Activated naive CD4-positive, alpha-beta T cell treated with anti-CD3 and anti-CD28 coated beads, Interleukin-2, amount 10 ng/mL, durations not matched to agents 7 days and 5 days (primary cell): ENCODE data around the gene IFNA7.
A peak's percentile ranks its signal among the peaks of the same experiment; 100 is the strongest.
"Not testable (repeated sequence)": the region's sequence is repeated elsewhere in the genome, so short reads cannot be mapped to it uniquely, and the experiment has no call there.

Experiments
- CTCF ChIA-PET: fragments of 350-600 bp; sonication (Branson Sonifier 250); formaldehyde crosslinking; loops from one replicate; lab custom pipeline; 2021; ENCODE audit warnings: antibody characterized with exemption; lab: Charles Lee
- DNase-seq: peaks from one replicate; pipeline ENCODE4 v3.0.0-alpha.2; 2020
- H3K27ac Mint-ChIP-seq: one replicate; pipeline ENCODE4 v1.8.0; 2021; ENCODE audit warnings: mild to moderate bottlenecking, moderate library complexity, mixed read lengths
- H3K27me3 Mint-ChIP-seq: one replicate; pipeline ENCODE4 v1.8.0; 2021; ENCODE audit warnings: mild to moderate bottlenecking, mixed read lengths
- H3K36me3 Mint-ChIP-seq: one replicate; pipeline ENCODE4 v1.8.0; 2021; ENCODE audit warnings: mixed read lengths
- H3K4me1 Mint-ChIP-seq: one replicate; pipeline ENCODE4 v1.8.0; 2021; ENCODE audit warnings: mixed read lengths
- H3K4me3 Mint-ChIP-seq: one replicate; pipeline ENCODE4 v1.8.0; 2021; ENCODE audit warnings: mild to moderate bottlenecking, moderate library complexity, mixed read lengths
- H3K9me3 Mint-ChIP-seq: one replicate; pipeline ENCODE4 v1.8.0; 2021; ENCODE audit warnings: mixed read lengths

Gene IFNA7

DNA sequence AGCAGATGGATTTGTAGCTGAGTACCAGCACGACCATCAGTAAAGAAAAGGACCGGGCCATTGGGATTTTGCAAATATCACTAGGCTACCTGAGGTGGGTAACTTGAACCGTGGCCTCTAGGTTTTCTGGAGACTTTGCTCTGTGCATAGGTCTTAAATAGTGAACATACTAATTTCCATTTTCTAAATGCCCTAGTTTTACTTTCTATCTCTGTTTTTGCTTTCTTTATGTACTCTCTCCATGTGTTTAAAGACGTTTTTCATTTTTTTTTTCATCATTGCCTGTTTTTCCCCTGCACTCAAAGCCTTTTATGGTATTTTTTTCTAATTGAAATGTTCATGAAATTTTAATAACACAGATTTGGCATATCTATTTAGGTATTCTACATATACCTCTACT is at the start of gene IFNA7:
Gene IFNA7, minus strand, starts transcription at position 101 of the 400 bp plus-strand sequence. Its CDS starts 40 bp downstream, at position 61.
- peaks cover 25% of the 10 kb centered on the region for H3K27me3 Mint-ChIP-seq
- H3K27ac Mint-ChIP-seq, DNase-seq, H3K4me1 Mint-ChIP-seq, H3K4me3 Mint-ChIP-seq, CTCF ChIA-PET, H3K36me3 Mint-ChIP-seq, H3K9me3 Mint-ChIP-seq: not testable (repeated sequence)

DNA sequence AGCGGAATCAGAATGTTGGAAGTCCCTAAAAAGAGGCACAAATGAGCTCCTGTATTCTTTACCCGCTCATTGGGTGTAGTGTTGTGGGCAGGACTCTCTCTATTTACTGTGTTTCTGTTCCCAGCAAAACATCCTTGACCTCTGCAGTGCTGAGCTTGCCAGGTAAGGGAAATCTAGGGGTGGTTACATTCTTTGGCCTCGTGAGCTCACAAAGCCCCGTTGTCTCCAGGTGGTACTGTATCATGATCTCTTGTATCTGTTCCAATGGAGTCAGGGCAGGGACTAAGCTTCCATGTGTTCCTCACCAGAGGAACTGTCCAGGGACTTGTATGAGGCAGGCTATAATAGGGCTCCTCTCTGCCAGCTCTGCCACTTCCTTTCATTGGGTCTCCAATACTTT is 49.6 kb upstream of the IFNA7 start:
- no peaks in the 10 kb centered on the region for H3K9me3 Mint-ChIP-seq
- CTCF ChIA-PET, result interaction anchor here (0.7 to 2.7 kb wide), 10 partner anchors 16 to 204 kb away, joined by 3 to 12 read pairs (median 4); no protein-coding TSS in a partner anchor
- no peak overlapping the region for H3K27ac Mint-ChIP-seq

DNA sequence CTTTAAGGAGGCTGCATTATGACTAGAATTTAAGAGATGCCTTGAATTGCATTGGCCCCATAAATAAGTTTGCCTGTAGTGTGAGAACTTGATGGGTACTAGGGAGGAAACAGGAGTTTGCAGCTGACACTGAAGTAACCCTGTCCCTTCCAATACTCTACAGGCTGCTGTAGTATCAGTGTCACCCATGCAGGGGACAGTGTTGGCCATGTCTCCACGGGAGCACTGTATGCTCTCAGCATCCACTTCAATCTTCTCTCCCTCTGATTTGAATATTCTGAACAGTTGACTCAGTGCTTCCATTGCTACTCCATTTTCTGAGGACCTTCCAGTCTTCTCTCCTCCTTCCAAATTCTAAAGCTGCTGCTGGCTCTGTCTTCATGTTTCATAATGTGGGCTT is 49.2 kb upstream of the IFNA7 start:
- Mint-ChIP-seq H3K9me3 (no peaks in the 10 kb centered on the region), H3K36me3 (no peaks in the 10 kb centered on the region), H3K27me3 (peaks cover 32% of the 10 kb centered on the region), H3K4me1 (peaks cover 5% of the 10 kb centered on the region), H3K4me3 (no peak overlapping the region), H3K27ac (no peak overlapping the region)
- DNase-seq, result no peak
- CTCF ChIA-PET, result interaction anchor here (0.6 to 1.8 kb wide), 5 partner anchors 31 to 620 kb away, joined by 3 to 5 read pairs (median 3); no protein-coding TSS in a partner anchor

More for the DNA sequence above, 49.6 kb upstream of the IFNA7 start:
- no peak for DNase-seq
- peaks cover 5% of the 10 kb centered on the region for H3K4me1 Mint-ChIP-seq
- H3K36me3 Mint-ChIP-seq, result no peaks in the 10 kb centered on the region
- peaks cover 36% of the 10 kb centered on the region for H3K27me3 Mint-ChIP-seq
- no peak overlapping the region for H3K4me3 Mint-ChIP-seq

DNA sequence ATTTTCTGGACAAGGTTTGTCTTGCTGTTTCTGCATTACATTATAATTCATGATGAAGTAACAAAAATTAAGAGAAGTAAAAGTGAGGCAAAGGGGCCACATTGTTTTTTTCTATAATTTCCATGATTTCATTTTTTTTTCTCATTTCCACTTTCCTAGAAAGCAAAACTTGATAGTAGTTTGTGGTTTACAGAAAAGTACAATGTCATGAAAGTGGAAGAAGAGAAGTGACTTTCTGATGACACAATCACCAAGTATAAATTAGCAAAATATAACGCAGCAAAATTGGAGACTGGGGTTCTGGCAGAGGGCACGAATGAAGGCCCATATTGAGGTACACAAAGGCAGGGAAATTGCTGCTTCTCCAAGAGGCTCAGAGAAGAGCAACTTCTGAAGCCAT is 42.8 kb upstream of the IFNA7 start:
- no peaks in the 10 kb centered on the region for H3K36me3 Mint-ChIP-seq
- H3K27me3 Mint-ChIP-seq, result peaks cover 12% of the 10 kb centered on the region
- no peaks in the 10 kb centered on the region for H3K9me3 Mint-ChIP-seq
- DNase-seq, result no peak
- H3K27ac Mint-ChIP-seq, result no peak overlapping the region
- CTCF ChIA-PET, result interaction anchor here (0.5 kb wide), 1 partner anchor 526 kb away, joined by 3 read pairs; no protein-coding TSS in a partner anchor
- no peak overlapping the region for H3K4me3 Mint-ChIP-seq
- peaks cover 3% of the 10 kb centered on the region for H3K4me1 Mint-ChIP-seq

DNA sequence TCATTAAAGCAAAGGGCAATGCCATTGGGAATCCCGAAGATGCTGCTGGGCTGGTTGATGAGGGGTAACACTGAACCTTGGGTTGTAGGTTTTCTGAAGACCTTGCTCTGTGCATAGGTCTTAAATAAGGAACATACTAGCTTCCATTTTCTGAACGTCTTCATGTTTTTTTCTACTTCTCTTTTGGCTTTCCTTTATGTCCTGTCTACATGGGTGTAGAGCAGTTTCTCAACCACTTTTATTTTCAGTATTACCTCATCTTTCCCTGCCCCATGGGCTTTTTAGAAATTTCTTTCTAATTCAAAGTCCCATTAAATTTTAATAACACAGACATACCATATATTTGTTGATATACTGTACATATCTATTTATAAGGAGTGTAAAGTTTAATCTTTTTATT is 37.9 kb upstream of the IFNA7 start, which contains the start of gene IFNA14:
Gene IFNA14, minus strand, starts transcription at position 95 of the 400 bp plus-strand sequence. Its CDS starts 70 bp downstream, at position 25.
- CTCF ChIA-PET, result interaction anchor here (0.7 to 1.2 kb wide), 5 partner anchors 13 to 767 kb away, joined by 3 to 5 read pairs (median 3); no protein-coding TSS in a partner anchor
- Mint-ChIP-seq H3K27me3 (peaks cover 33% of the 10 kb centered on the region), H3K4me1 (peaks cover 11% of the 10 kb centered on the region), H3K9me3 (no peaks in the 10 kb centered on the region), H3K36me3 (no peaks in the 10 kb centered on the region), H3K27ac (no peak within 1 kb of the TSS), H3K4me3 (no peak within 1 kb of the TSS)
- DNase-seq, result no peak

DNA sequence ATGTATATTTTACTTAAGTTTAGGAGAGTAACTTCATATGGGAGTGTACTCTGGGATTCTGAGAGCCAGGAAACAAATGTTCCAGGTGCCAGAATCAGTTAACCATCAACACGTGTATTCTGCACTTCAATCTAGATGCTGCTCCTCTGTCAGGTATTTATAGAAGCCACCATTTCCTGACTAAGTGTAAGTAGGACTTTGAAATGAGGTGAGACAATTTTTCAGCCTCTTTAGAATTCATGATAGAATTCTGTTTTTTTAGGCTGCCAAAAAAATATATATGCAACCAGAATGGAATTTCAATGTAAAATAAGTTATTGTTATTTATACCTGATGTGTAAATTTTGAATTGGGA is 34.3 kb upstream of the IFNA7 start:
- not testable (repeated sequence) for H3K36me3 Mint-ChIP-seq, H3K27ac Mint-ChIP-seq, H3K4me1 Mint-ChIP-seq, DNase-seq, H3K9me3 Mint-ChIP-seq, H3K4me3 Mint-ChIP-seq
- peaks cover 43% of the 10 kb centered on the region for H3K27me3 Mint-ChIP-seq
- CTCF ChIA-PET, result interaction anchor here (0.6 to 3.3 kb wide), 17 partner anchors 9 to 552 kb away, joined by 3 to 13 read pairs (median 4); no protein-coding TSS in a partner anchor

DNA sequence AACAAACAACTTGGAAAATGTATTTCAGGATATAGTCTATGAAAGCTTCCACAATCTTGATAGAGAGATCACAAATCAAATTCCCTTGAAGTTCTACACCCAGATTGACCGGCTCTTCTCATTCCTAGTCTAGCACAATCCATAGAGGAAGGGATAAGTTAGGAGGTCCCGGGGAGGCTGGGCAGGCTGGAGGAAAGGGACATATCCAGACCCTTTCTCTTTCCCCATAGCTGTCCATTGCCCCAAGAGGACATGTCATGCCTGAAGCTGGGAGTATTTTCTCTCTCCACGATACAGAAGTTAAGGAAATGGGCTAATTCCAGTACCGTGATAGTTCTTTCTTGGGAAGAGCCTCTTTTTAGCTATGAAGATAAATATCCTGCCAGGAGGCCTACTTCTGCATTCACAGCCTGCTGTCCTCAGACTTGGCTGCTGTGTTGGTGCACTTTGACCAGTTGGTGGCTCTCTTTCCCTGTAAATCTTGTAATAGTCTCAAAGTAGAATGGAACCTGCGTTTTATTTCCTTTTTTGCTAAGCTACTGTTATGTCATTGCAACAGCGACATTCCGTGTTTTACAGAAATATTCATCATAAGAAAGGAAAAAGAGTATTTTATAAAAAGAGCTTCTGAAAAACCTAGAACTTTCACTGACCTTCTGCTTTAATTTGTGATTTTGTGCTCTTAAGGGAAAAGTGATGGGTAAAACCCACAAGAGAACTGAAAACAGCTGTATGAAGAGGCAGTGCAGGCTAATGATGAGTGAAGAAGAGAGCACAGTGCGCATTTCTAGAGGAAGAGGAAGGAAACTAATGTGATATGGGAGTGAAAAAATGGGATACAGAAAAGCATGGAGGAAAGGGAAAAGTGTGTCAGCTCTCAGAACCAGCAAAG is 33.7 kb upstream of the IFNA7 start:
- not testable (repeated sequence) for H3K27ac Mint-ChIP-seq, H3K9me3 Mint-ChIP-seq, H3K4me1 Mint-ChIP-seq, H3K36me3 Mint-ChIP-seq, H3K4me3 Mint-ChIP-seq
- H3K27me3 Mint-ChIP-seq, result peaks cover 46% of the 10 kb centered on the region
- CTCF ChIA-PET, result interaction anchor here (0.6 to 3.3 kb wide), 19 partner anchors 8 to 552 kb away, joined by 3 to 13 read pairs (median 4); no protein-coding TSS in a partner anchor
- DNase-seq, result peak; percentile 50

DNA sequence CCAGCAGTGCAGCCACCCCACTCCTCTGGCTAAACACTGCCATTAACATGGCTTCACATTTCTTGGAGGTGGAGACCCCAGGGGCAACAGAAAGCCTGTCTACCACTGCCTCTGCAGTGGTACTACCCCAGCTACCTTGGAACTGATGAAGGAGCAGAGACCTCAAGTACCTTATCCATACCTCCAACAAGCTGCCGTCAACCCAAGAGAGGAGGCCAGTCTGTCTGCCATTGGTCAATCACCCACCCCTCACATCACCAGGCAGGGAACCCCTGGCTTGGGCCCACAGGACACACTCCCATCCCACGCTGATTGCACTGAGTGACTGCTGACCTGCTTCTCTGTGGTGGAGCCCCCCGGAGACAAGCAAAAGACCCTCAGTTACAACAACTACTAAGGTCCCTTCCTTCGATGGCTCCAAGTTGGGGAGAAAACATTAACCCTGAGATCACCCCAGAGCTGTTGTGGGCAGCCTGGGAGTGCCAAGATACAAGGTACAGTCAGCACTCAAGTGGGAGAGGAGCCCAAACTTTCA is 32.2 kb upstream of the IFNA7 start:
- H3K4me3 Mint-ChIP-seq, result no peak overlapping the region
- H3K4me1 Mint-ChIP-seq, result peaks cover 8% of the 10 kb centered on the region
- no peaks in the 10 kb centered on the region for H3K36me3 Mint-ChIP-seq
- no peak for DNase-seq
- peaks cover 33% of the 10 kb centered on the region for H3K27me3 Mint-ChIP-seq
- CTCF ChIA-PET, result interaction anchor here (0.7 to 3.3 kb wide), 3 partner anchors 18 to 474 kb away, joined by 3 to 12 read pairs (median 6); no protein-coding TSS in a partner anchor
- no peaks in the 10 kb centered on the region for H3K9me3 Mint-ChIP-seq
- H3K27ac Mint-ChIP-seq, result no peak overlapping the region

DNA sequence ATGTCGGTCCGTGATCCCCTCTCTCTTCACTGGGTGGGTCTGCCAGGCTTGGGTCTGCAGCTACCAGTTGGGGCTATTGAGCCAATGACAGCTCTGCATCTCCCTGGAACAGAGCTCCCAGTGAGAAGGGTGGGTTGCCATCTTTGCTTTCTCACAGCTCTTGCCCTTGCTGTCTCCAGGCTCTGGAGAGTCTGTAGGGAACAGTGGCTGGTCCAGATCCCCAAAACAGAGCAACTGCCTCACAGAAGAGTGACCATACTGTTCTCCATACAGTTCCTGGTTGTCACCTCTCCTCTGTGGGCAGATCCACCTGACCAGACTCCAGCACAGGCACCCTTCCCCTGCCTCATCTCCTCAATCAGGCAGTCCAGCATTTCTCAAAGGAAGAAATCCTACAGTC is 31.3 kb upstream of the IFNA7 start:
- no peak overlapping the region for H3K4me3 Mint-ChIP-seq
- H3K36me3 Mint-ChIP-seq, result no peaks in the 10 kb centered on the region
- H3K9me3 Mint-ChIP-seq, result no peaks in the 10 kb centered on the region
- DNase-seq, result no peak
- CTCF ChIA-PET, result interaction anchor here (0.9 kb wide), 1 partner anchor 19 kb away, joined by 3 read pairs; no protein-coding TSS in a partner anchor
- peaks cover 31% of the 10 kb centered on the region for H3K27me3 Mint-ChIP-seq
- peaks cover 8% of the 10 kb centered on the region for H3K4me1 Mint-ChIP-seq
- no peak overlapping the region for H3K27ac Mint-ChIP-seq

DNA sequence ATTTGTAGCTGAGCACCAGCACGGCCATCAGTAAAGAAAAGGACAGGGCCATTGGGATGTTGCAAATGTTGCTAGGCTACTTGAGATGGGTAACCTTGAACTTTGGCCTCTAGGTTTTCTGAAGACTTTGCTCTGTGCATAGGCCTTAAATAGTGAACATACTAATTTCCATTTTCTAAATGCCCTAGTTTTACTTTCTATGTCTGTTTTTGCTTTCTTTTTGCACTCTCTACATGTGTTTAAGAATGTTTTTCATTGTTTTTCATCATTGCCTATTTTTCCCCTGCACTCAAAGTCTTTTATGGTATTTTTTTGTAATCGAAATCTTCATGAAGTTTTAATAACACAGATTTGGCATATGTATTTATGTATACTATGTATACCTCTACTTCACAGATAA is 26.1 kb upstream of the IFNA7 start, which contains the start of gene IFNA17:
Gene IFNA17, minus strand, starts transcription at position 101 of the 400 bp plus-strand sequence. Its CDS starts 49 bp downstream, at position 52.
- H3K4me1 Mint-ChIP-seq, result no peaks in the 10 kb centered on the region
- CTCF ChIA-PET, result interaction anchor here (1.1 kb wide), 1 partner anchor 14 kb away, joined by 3 read pairs; no protein-coding TSS in a partner anchor

DNA sequence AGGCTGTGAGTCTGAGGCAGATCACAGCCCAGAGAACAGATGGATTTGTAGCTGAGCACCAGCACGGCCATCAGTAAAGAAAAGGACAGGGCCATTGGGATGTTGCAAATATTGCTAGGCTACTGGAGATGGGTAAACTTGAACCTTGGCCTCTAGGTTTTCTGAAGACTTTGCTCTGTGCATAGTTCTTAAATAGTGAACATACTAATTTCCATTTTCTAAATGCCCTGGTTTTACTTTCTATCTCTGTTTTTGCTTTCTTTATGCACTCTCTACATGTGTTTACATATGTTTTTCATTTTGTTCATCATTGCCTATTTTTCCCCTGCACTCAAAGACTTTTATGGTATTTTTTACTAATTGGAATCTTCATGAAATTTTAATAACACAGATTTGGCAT is 15.2 kb upstream of the IFNA7 start, which contains the start of gene IFNA16:
Gene IFNA16, minus strand, starts transcription at position 101 of the 400 bp plus-strand sequence. Its CDS starts 6 bp downstream, at position 95.
- H3K4me1 Mint-ChIP-seq, DNase-seq, H3K9me3 Mint-ChIP-seq, H3K4me3 Mint-ChIP-seq, H3K27ac Mint-ChIP-seq, H3K36me3 Mint-ChIP-seq: not testable (repeated sequence)
- CTCF ChIA-PET, result interaction anchor here (1.1 kb wide), 1 partner anchor 22 kb away, joined by 6 read pairs; no protein-coding TSS in a partner anchor
- H3K27me3 Mint-ChIP-seq, result peaks cover 34% of the 10 kb centered on the region

More for the DNA sequence above, 26.1 kb upstream of the IFNA7 start, which contains the start of gene IFNA17:
- Mint-ChIP-seq H3K27ac (no peak within 1 kb of the TSS), H3K9me3 (no peaks in the 10 kb centered on the region), H3K36me3 (no peaks in the 10 kb centered on the region), H3K4me3 (no peak within 1 kb of the TSS), H3K27me3 (peaks cover 19% of the 10 kb centered on the region)
- DNase-seq, result no peak

DNA sequence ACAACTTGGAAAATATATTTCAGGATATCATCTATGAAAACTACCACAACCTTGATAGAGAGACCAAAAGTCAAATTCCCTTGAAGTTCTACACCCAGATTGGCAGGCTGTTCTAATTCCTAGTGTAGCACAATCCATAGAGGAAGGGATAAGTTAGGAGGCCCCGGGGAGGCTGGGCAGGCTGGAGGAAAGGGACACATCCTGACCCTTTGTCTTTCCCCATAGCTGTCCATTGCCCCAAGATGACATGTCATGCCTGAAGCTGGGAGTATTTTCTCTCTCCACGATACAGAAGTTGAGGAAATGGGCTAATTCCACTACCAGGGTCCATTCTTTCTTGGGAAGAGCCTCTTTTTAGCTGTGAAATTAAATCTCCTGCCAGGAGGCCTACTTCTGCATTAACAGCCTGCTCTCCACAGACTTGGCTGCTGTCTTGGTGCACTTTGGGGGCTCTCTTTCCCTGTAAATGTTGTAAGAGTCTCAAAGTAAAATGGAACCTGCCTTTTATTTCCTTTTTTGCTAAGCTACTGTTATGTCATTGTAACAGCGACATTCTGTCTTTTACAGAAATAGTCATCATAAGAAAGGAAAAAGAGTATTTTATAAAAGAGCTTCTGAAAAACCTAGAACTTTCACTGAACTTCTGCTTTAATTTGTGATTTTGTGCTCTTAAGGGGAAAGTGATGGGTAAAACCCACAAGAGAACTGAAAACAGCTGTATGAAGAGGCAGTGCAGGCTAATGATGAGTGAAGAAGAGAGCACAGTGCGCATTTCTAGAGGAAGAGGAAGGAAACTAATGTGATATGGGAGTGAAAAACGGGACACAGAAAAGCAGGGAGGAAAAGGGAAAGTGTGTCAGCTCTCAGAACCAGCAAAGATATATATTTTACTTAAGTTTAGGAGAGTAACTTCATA is 11.7 kb upstream of the IFNA7 start:
- not testable (repeated sequence) for H3K36me3 Mint-ChIP-seq, H3K4me1 Mint-ChIP-seq, DNase-seq, H3K4me3 Mint-ChIP-seq, H3K9me3 Mint-ChIP-seq, H3K27ac Mint-ChIP-seq
- CTCF ChIA-PET, result interaction anchor here (0.6 to 1.6 kb wide), 14 partner anchors 15 to 586 kb away, joined by 3 to 8 read pairs (median 3); partner anchors contain the start of gene IFNA17
- H3K27me3 Mint-ChIP-seq, result peaks cover 23% of the 10 kb centered on the region

DNA sequence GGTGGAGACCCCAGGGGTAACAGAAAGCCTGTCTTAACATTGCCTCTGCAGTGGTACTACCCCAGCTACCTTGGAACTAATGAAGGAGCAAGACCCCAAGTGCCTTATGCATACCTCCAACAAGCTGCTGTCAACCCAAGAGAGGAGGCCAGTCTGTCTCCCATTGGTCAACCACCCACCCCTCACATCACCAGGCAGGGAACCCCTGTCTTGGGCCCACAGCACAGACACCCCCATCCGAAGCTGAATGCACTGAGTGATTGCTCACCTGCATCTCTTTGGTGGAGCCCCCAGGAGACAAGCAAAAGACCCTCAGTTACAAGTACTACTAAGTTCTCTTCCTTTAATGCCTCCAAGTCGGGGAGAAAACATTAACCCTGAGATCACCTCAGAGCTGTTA is 10.2 kb upstream of the IFNA7 start:
- CTCF ChIA-PET, result interaction anchor here (1.0 kb wide), 1 partner anchor 30 kb away, joined by 5 read pairs; no protein-coding TSS in a partner anchor
- H3K27ac Mint-ChIP-seq, H3K4me1 Mint-ChIP-seq, H3K36me3 Mint-ChIP-seq, DNase-seq, H3K4me3 Mint-ChIP-seq, H3K9me3 Mint-ChIP-seq: not testable (repeated sequence)
- H3K27me3 Mint-ChIP-seq, result peaks cover 22% of the 10 kb centered on the region
